Measurements from ENCODE around the gene ADCK2.
A peak's percentile ranks its signal among the peaks of the same experiment; 100 is the strongest.
"Not testable (repeated sequence)": the region's sequence is repeated elsewhere in the genome, so short reads cannot be mapped to it uniquely, and the experiment has no call there.

ADCK2 gene

GRCh38 chr7:140655511-140656408 is 17.0 kb upstream of the ADCK2 start:
- POLR2A ChIA-PET: interaction anchor here (0.6 kb wide), 1 partner anchor 237 kb away, joined by 3 read pairs; no protein-coding TSS in a partner anchor

GRCh38 chr7:140656548-140657515 is 15.9 kb upstream of the ADCK2 start:
- no peaks in the 10 kb centered on the region for H3K36me3 ChIP-seq (ENCODE audit: control insufficient read depth in 4 of 4, insufficient read depth in 4 of 4, low read length in 3 of 4)
- H3K27me3 ChIP-seq (replicated peaks in 2 of 5; ENCODE audit: control insufficient read depth in 4 of 5, insufficient read depth in 5 of 5, low read length in 4 of 5): no peaks in the 10 kb centered on the region
- WGBS (ENCODE audit: insufficient coverage): 86% methylated on average over 7 of the region's 11 CpGs
- peak overlapping the region in 5 of 7 experiments; percentile 17 to 63 (median 44) for H3K4me3 ChIP-seq (ENCODE audit: control insufficient read depth in 1 of 7, extremely low read depth in 1 of 7, insufficient read depth in 4 of 7, low read depth in 2 of 7, low read length in 6 of 7)
- H3K27ac ChIP-seq (ENCODE audit: insufficient read depth in 1 of 2, low read depth in 1 of 2, low read length in 2 of 2, poor library complexity in 1 of 2, severe bottlenecking in 2 of 2): peak overlapping the region; percentile 13 to 65
- H3K9me3 ChIP-seq (ENCODE audit: control extremely low read depth in 1 of 5, control insufficient read depth in 4 of 5, insufficient read depth in 2 of 5, low read depth in 1 of 5, low read length in 4 of 5): no peaks in the 10 kb centered on the region
- DNase-seq: peak; percentile 64 to 83 (median 82)
- H3K4me1 ChIP-seq (ENCODE audit: control extremely low read depth in 1 of 4, control insufficient read depth in 4 of 4, insufficient read depth in 4 of 4, low read length in 3 of 4): peaks cover 2 to 17% (median 16%) of the 10 kb centered on the region in 4 experiments
- ChIA-PET POLR2A (interaction anchor here (0.6 kb wide), 1 partner anchor 238 kb away, joined by 3 read pairs; no protein-coding TSS in a partner anchor), CTCF (interaction anchor here (1.1 to 2.4 kb wide), 8 partner anchors 10 to 182 kb away, joined by 3 to 7 read pairs (median 3); partner anchors contain the start of gene ADCK2)

More at GRCh38 chr7:140655511-140656408, 17.0 kb upstream of the ADCK2 start:
- Histone ChIP-seq H3K27ac (ENCODE audit: insufficient read depth in 1 of 2, low read depth in 1 of 2, low read length in 2 of 2, poor library complexity in 1 of 2, severe bottlenecking in 2 of 2) (peak overlapping the region in 1 of 2 experiments; percentile 65), H3K36me3 (ENCODE audit: control insufficient read depth in 4 of 4, insufficient read depth in 4 of 4, low read length in 3 of 4) (no peaks in the 10 kb centered on the region), H3K9me3 (ENCODE audit: control extremely low read depth in 1 of 5, control insufficient read depth in 4 of 5, insufficient read depth in 2 of 5, low read depth in 1 of 5, low read length in 4 of 5) (no peaks in the 10 kb centered on the region), H3K4me1 (ENCODE audit: control extremely low read depth in 1 of 4, control insufficient read depth in 4 of 4, insufficient read depth in 4 of 4, low read length in 3 of 4) (peaks cover 2 to 17% (median 16%) of the 10 kb centered on the region in 4 experiments), H3K4me3 (ENCODE audit: control insufficient read depth in 1 of 7, extremely low read depth in 1 of 7, insufficient read depth in 4 of 7, low read depth in 2 of 7, low read length in 6 of 7) (peak overlapping the region in 3 of 7 experiments; percentile 17 to 63 (median 44)), H3K27me3 (replicated peaks in 2 of 5; ENCODE audit: control insufficient read depth in 4 of 5, insufficient read depth in 5 of 5, low read length in 4 of 5) (no peaks in the 10 kb centered on the region)
- WGBS (ENCODE audit: insufficient coverage): over 99% methylated on average over 15 of the region's 16 CpGs
- no peak for DNase-seq
- CTCF ChIA-PET: interaction anchor here (1.1 to 2.4 kb wide), 7 partner anchors 10 to 181 kb away, joined by 3 to 7 read pairs (median 3); partner anchors contain the start of gene ADCK2

GRCh38 chr7:140657891-140658290 is 14.9 kb upstream of the ADCK2 start:
- Histone ChIP-seq H3K4me1 (ENCODE audit: control extremely low read depth in 1 of 4, control insufficient read depth in 4 of 4, insufficient read depth in 4 of 4, low read length in 3 of 4) (peaks cover 2 to 17% (median 16%) of the 10 kb centered on the region in 4 experiments), H3K36me3 (ENCODE audit: control insufficient read depth in 4 of 4, insufficient read depth in 4 of 4, low read length in 3 of 4) (no peaks in the 10 kb centered on the region), H3K27ac (ENCODE audit: insufficient read depth in 1 of 2, low read depth in 1 of 2, low read length in 2 of 2, poor library complexity in 1 of 2, severe bottlenecking in 2 of 2) (no peak overlapping the region), H3K9me3 (ENCODE audit: control extremely low read depth in 1 of 5, control insufficient read depth in 4 of 5, insufficient read depth in 2 of 5, low read depth in 1 of 5, low read length in 4 of 5) (no peaks in the 10 kb centered on the region), H3K27me3 (replicated peaks in 2 of 5; ENCODE audit: control insufficient read depth in 4 of 5, insufficient read depth in 5 of 5, low read length in 4 of 5) (no peaks in the 10 kb centered on the region), H3K4me3 (ENCODE audit: control insufficient read depth in 1 of 7, extremely low read depth in 1 of 7, insufficient read depth in 4 of 7, low read depth in 2 of 7, low read length in 6 of 7) (no peak overlapping the region)
- DNase-seq: no peak
- POLR2A ChIA-PET: no interaction called here
- WGBS (ENCODE audit: insufficient coverage): 86% methylated on average over 9 of the region's 9 CpGs
- CTCF ChIA-PET: interaction anchor here (1.1 to 1.9 kb wide), 2 partner anchors 9 to 12 kb away, joined by 3 to 7 read pairs; no protein-coding TSS in a partner anchor

- Histone ChIP-seq H3K36me3 (ENCODE audit: control insufficient read depth in 4 of 4, insufficient read depth in 4 of 4, low read length in 3 of 4) (no peaks in the 10 kb centered on the region), H3K27me3 (replicated peaks in 2 of 5; ENCODE audit: control insufficient read depth in 4 of 5, insufficient read depth in 5 of 5, low read length in 4 of 5) (no peaks in the 10 kb centered on the region), H3K27ac (ENCODE audit: insufficient read depth in 1 of 2, low read depth in 1 of 2, low read length in 2 of 2, poor library complexity in 1 of 2, severe bottlenecking in 2 of 2) (no peak overlapping the region), H3K9me3 (ENCODE audit: control extremely low read depth in 1 of 5, control insufficient read depth in 4 of 5, insufficient read depth in 2 of 5, low read depth in 1 of 5, low read length in 4 of 5) (no peaks in the 10 kb centered on the region), H3K4me3 (ENCODE audit: control insufficient read depth in 1 of 7, extremely low read depth in 1 of 7, insufficient read depth in 4 of 7, low read depth in 2 of 7, low read length in 6 of 7) (no peak overlapping the region), H3K4me1 (ENCODE audit: control extremely low read depth in 1 of 4, control insufficient read depth in 4 of 4, insufficient read depth in 4 of 4, low read length in 3 of 4) (peaks cover 2 to 17% (median 14%) of the 10 kb centered on the region in 4 experiments)
- DNase-seq: no peak
- POLR2A ChIA-PET: interaction anchor here (0.6 kb wide), 1 partner anchor 79 kb away, joined by 3 read pairs; no protein-coding TSS in a partner anchor
- CTCF ChIA-PET: interaction anchor here (1.1 to 2.6 kb wide), 4 partner anchors 10 to 354 kb away, joined by 3 to 8 read pairs (median 3); no protein-coding TSS in a partner anchor
- 85% methylated on average over 8 of the region's 8 CpGs for WGBS (ENCODE audit: insufficient coverage)
Observed at GRCh38 chr7:140659856-140660255, 12.9 kb upstream of the ADCK2 start.

- Histone ChIP-seq H3K4me3 (ENCODE audit: control insufficient read depth in 1 of 7, extremely low read depth in 1 of 7, insufficient read depth in 4 of 7, low read depth in 2 of 7, low read length in 6 of 7) (no peak overlapping the region), H3K36me3 (ENCODE audit: control insufficient read depth in 4 of 4, insufficient read depth in 4 of 4, low read length in 3 of 4) (no peaks in the 10 kb centered on the region), H3K4me1 (ENCODE audit: control extremely low read depth in 1 of 4, control insufficient read depth in 4 of 4, insufficient read depth in 4 of 4, low read length in 3 of 4) (peaks cover 0 to 12% (median 9%) of the 10 kb centered on the region in 4 experiments), H3K27ac (ENCODE audit: insufficient read depth in 1 of 2, low read depth in 1 of 2, low read length in 2 of 2, poor library complexity in 1 of 2, severe bottlenecking in 2 of 2) (no peak overlapping the region), H3K9me3 (ENCODE audit: control extremely low read depth in 1 of 5, control insufficient read depth in 4 of 5, insufficient read depth in 2 of 5, low read depth in 1 of 5, low read length in 4 of 5) (no peaks in the 10 kb centered on the region), H3K27me3 (replicated peaks in 2 of 5; ENCODE audit: control insufficient read depth in 4 of 5, insufficient read depth in 5 of 5, low read length in 4 of 5) (no peaks in the 10 kb centered on the region)
- ChIA-PET CTCF (interaction anchor here (1.1 to 2.6 kb wide), 5 partner anchors 9 to 353 kb away, joined by 3 to 8 read pairs (median 3); no protein-coding TSS in a partner anchor), POLR2A (interaction anchor here (0.6 kb wide), 2 partner anchors 155 to 217 kb away, joined by 3 read pairs; no protein-coding TSS in a partner anchor)
- DNase-seq: peak in 2 of 3 donors; percentile 45 to 48
- 60% methylated on average over 1 of the region's 2 CpGs for WGBS (ENCODE audit: insufficient coverage)
Observed at GRCh38 chr7:140661124-140661523, 11.6 kb upstream of the ADCK2 start.

GRCh38 chr7:140662938-140663337 is 9.8 kb upstream of the ADCK2 start:
- H3K4me1 ChIP-seq (ENCODE audit: control extremely low read depth in 1 of 4, control insufficient read depth in 4 of 4, insufficient read depth in 4 of 4, low read length in 3 of 4); H3K9me3 ChIP-seq (ENCODE audit: control extremely low read depth in 1 of 5, control insufficient read depth in 4 of 5, insufficient read depth in 2 of 5, low read depth in 1 of 5, low read length in 4 of 5); H3K27me3 ChIP-seq (replicated peaks in 2 of 5; ENCODE audit: control insufficient read depth in 4 of 5, insufficient read depth in 5 of 5, low read length in 4 of 5); H3K4me3 ChIP-seq (ENCODE audit: control insufficient read depth in 1 of 7, extremely low read depth in 1 of 7, insufficient read depth in 4 of 7, low read depth in 2 of 7, low read length in 6 of 7); H3K36me3 ChIP-seq (ENCODE audit: control insufficient read depth in 4 of 4, insufficient read depth in 4 of 4, low read length in 3 of 4); DNase-seq; H3K27ac ChIP-seq (ENCODE audit: insufficient read depth in 1 of 2, low read depth in 1 of 2, low read length in 2 of 2, poor library complexity in 1 of 2, severe bottlenecking in 2 of 2); CTCF ChIA-PET; POLR2A ChIA-PET: not testable (repeated sequence)
- no CpG with 5 or more reads among the region's 2 CpGs for WGBS (ENCODE audit: insufficient coverage)

Data from common myeloid progenitor, CD34-positive (primary cell).